Measurements from ENCODE around the gene CD302.

GRCh38 chr2:159755014-159755413 is 43.0 kb downstream of the CD302 start:
- TF ChIP-seq ATF3 (IDR thresholded peaks at IDR 0.05) = no peak
- TF ChIP-seq CTCF (IDR thresholded peaks at IDR 0.05; ENCODE audit: low read depth, low read length, missing input control) = no peak
- TF ChIP-seq RAD21 (IDR thresholded peaks at IDR 0.05) = no peak
- no peak for TF ChIP-seq TAF1 (conservative IDR thresholded peaks at IDR 0.05)
- no peak for TF ChIP-seq RXRA (IDR thresholded peaks at IDR 0.05)
- no peak for TF ChIP-seq GABPA (IDR thresholded peaks at IDR 0.05 in 1 of 2, conservative IDR thresholded peaks at IDR 0.05 in 1 of 2)
- no peak for TF ChIP-seq SP1 (IDR thresholded peaks at IDR 0.05)
- TF ChIP-seq, protein P1, sequence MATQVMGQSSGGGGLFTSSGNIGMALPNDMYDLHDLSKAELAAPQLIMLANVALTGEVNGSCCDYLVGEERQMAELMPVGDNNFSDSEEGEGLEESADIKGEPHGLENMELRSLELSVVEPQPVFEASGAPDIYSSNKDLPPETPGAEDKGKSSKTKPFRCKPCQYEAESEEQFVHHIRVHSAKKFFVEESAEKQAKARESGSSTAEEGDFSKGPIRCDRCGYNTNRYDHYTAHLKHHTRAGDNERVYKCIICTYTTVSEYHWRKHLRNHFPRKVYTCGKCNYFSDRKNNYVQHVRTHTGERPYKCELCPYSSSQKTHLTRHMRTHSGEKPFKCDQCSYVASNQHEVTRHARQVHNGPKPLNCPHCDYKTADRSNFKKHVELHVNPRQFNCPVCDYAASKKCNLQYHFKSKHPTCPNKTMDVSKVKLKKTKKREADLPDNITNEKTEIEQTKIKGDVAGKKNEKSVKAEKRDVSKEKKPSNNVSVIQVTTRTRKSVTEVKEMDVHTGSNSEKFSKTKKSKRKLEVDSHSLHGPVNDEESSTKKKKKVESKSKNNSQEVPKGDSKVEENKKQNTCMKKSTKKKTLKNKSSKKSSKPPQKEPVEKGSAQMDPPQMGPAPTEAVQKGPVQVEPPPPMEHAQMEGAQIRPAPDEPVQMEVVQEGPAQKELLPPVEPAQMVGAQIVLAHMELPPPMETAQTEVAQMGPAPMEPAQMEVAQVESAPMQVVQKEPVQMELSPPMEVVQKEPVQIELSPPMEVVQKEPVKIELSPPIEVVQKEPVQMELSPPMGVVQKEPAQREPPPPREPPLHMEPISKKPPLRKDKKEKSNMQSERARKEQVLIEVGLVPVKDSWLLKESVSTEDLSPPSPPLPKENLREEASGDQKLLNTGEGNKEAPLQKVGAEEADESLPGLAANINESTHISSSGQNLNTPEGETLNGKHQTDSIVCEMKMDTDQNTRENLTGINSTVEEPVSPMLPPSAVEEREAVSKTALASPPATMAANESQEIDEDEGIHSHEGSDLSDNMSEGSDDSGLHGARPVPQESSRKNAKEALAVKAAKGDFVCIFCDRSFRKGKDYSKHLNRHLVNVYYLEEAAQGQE (IDR thresholded peaks at IDR 0.05) = no peak
- TF ChIP-seq MAX (IDR thresholded peaks at IDR 0.05) = no peak
- no peak for TF ChIP-seq YY1 (IDR thresholded peaks at IDR 0.05)
- TF ChIP-seq FOXA2 (IDR thresholded peaks at IDR 0.05) = no peak
- no peak for TF ChIP-seq HNF4G (IDR thresholded peaks at IDR 0.05)
- TF ChIP-seq EGR1 (IDR thresholded peaks at IDR 0.05; ENCODE audit: low read depth in 2 of 2) = no peak
- TF ChIP-seq FOXA1 (IDR thresholded peaks at IDR 0.05) = no peak

Data from liver (tissue), 3 donors.